ENCODE data around the gene GRAMD1B. TPM values are rescaled to one million over a fixed set of nuclear protein-coding genes. Genes with fewer than 3 reads are reported as not detected.
"Not testable (repeated sequence)": the region's sequence is repeated elsewhere in the genome, so short reads cannot be mapped to it uniquely, and the experiment has no call there.

The GRAMD1B gene
- total RNA-seq, 4 donors from 2014 or later: 31.4 to 152 (median 123) TPM

- DNase-seq: no peak
- TF ChIP-seq POLR2A (IDR thresholded peaks at IDR 0.05) (no peak), CTCF (IDR thresholded peaks at IDR 0.05) (no peak)
- Histone ChIP-seq H3K27ac (no peak overlapping the region), H3K27me3 (no peaks in the 10 kb centered on the region), H3K4me3 (no peak overlapping the region), H3K4me1 (peaks cover 0 to 6% (median 0%) of the 10 kb centered on the region in 4 donors), H3K9me3 (no peaks in the 10 kb centered on the region), H3K36me3 (peaks cover 0 to 3% (median 0%) of the 10 kb centered on the region in 3 donors)
These were observed 21.2 kb downstream of the GRAMD1B start for GRCh38 chr11:123451183-123451781.

- Histone ChIP-seq H3K9me3 (no peaks in the 10 kb centered on the region), H3K27me3 (no peaks in the 10 kb centered on the region), H3K4me3 (no peak overlapping the region), H3K27ac (no peak overlapping the region), H3K4me1 (peaks cover 0 to 10% (median 0%) of the 10 kb centered on the region in 4 donors), H3K36me3 (no peaks in the 10 kb centered on the region)
- no peak for DNase-seq
- TF ChIP-seq POLR2A (IDR thresholded peaks at IDR 0.05) (no peak), CTCF (IDR thresholded peaks at IDR 0.05) (no peak)
These were observed 22.7 kb downstream of the GRAMD1B start for GRCh38 chr11:123452794-123453193.

GRCh38 chr11:123454060-123454651 lies 24.1 kb downstream of the GRAMD1B start:
- peak in 1 of 3 donors; percentile 58 for DNase-seq
- Histone ChIP-seq H3K4me3 (no peak overlapping the region), H3K27ac (peak overlapping the region in 2 of 4 donors; percentile 2 to 41), H3K27me3 (no peaks in the 10 kb centered on the region), H3K9me3 (no peaks in the 10 kb centered on the region), H3K4me1 (peaks cover 0 to 10% (median 0%) of the 10 kb centered on the region in 4 donors), H3K36me3 (peaks cover 0 to 3% (median 0%) of the 10 kb centered on the region in 3 donors)
- TF ChIP-seq CTCF (IDR thresholded peaks at IDR 0.05): no peak

- Histone ChIP-seq H3K27me3 (no peaks in the 10 kb centered on the region), H3K36me3 (peaks cover 0 to 3% (median 0%) of the 10 kb centered on the region in 3 donors), H3K4me1 (peaks cover 0 to 10% (median 0%) of the 10 kb centered on the region in 4 donors), H3K4me3 (no peak overlapping the region), H3K27ac (peak overlapping the region in 1 of 4 donors; percentile 2), H3K9me3 (no peaks in the 10 kb centered on the region)
- no peak for DNase-seq
- TF ChIP-seq CTCF (IDR thresholded peaks at IDR 0.05): no peak
- no peak for TF ChIP-seq POLR2A (IDR thresholded peaks at IDR 0.05)
These were observed 24.7 kb downstream of the GRAMD1B start for GRCh38 chr11:123454796-123455195.

- not testable (repeated sequence) for H3K4me3 ChIP-seq, H3K27me3 ChIP-seq, H3K36me3 ChIP-seq, DNase-seq, H3K9me3 ChIP-seq
- Histone ChIP-seq H3K27ac (peak overlapping the region in 3 of 4 donors; percentile 15 to 26 (median 17)), H3K4me1 (peaks cover 0 to 10% (median 0%) of the 10 kb centered on the region in 4 donors)
These were observed 26.4 kb downstream of the GRAMD1B start for GRCh38 chr11:123456448-123456847.

GRCh38 chr11:123457187-123457770 lies 27.2 kb downstream of the GRAMD1B start:
- H3K27ac ChIP-seq: peak overlapping the region in 2 of 4 donors; percentile 21 to 40
- peaks cover 0 to 3% (median 0%) of the 10 kb centered on the region in 3 donors for H3K36me3 ChIP-seq
- DNase-seq: peak in 2 of 3 donors; percentile 20 to 66
- H3K4me3 ChIP-seq: no peak overlapping the region
- TF ChIP-seq CTCF (IDR thresholded peaks at IDR 0.05): no peak
- no peak for TF ChIP-seq POLR2A (IDR thresholded peaks at IDR 0.05)
- peaks cover 0 to 10% (median 0%) of the 10 kb centered on the region in 4 donors for H3K4me1 ChIP-seq
- H3K27me3 ChIP-seq: no peaks in the 10 kb centered on the region
- H3K9me3 ChIP-seq: no peaks in the 10 kb centered on the region
